Measurements from ENCODE around the gene CENPO. TPM values are rescaled to one million over a fixed set of nuclear protein-coding genes. Genes with fewer than 3 reads are reported as not detected.

CENPO gene
- total RNA-seq, 1 donor from 2014 or later, result 17.5 TPM

DNA sequence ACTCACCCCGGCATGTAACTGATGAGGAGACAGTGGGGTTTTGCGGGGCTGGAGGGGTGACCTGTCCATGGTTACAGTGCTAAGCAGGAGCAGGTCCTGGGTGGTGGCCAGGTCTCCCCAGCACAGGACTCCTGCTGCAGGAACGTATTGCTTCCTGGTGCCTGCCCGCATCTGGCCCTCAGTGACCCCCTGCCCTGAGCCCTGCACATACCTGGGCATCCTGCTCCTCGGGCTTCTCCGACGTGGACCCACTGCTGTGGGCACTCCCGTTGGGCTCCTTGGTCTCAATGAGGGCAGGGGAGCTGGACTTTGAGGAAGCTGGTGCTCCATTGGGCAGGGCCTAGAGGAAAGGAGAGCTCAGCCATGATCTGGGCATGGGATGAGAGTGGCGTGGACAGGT lies 43.5 kb downstream of the CENPO start:
- Mint-ChIP-seq H3K9me3 (ENCODE audit: unreplicated experiment) (no peaks in the 10 kb centered on the region), H3K4me3 (ENCODE audit: unreplicated experiment) (no peak overlapping the region), H3K27me3 (ENCODE audit: low read depth, unreplicated experiment) (no peaks in the 10 kb centered on the region), H3K4me1 (ENCODE audit: low read depth, unreplicated experiment) (no peaks in the 10 kb centered on the region), H3K27ac (ENCODE audit: unreplicated experiment) (no peak overlapping the region), H3K36me3 (ENCODE audit: low read depth, unreplicated experiment) (peaks cover 11% of the 10 kb centered on the region)
- H3K9ac ChIP-seq (ENCODE audit: low read length), result no peak overlapping the region
- H3K27me3 ChIP-seq (ENCODE audit: insufficient read depth, low read length), result no peaks in the 10 kb centered on the region
- H3K79me2 ChIP-seq (ENCODE audit: insufficient read depth, low read length), result no peaks in the 10 kb centered on the region
- DNase-seq (ENCODE audit: low read depth) (no peak), FAIRE-seq (no peak)
- no peaks in the 10 kb centered on the region for H3K9me3 ChIP-seq (ENCODE audit: insufficient read depth, low read depth, low read length)
- no peak overlapping the region for H3K4me3 ChIP-seq (ENCODE audit: insufficient read depth, low read depth, low read length)
- no peaks in the 10 kb centered on the region for H4K20me1 ChIP-seq (ENCODE audit: insufficient read depth, low read length)
- TF ChIP-seq, protein P1, sequence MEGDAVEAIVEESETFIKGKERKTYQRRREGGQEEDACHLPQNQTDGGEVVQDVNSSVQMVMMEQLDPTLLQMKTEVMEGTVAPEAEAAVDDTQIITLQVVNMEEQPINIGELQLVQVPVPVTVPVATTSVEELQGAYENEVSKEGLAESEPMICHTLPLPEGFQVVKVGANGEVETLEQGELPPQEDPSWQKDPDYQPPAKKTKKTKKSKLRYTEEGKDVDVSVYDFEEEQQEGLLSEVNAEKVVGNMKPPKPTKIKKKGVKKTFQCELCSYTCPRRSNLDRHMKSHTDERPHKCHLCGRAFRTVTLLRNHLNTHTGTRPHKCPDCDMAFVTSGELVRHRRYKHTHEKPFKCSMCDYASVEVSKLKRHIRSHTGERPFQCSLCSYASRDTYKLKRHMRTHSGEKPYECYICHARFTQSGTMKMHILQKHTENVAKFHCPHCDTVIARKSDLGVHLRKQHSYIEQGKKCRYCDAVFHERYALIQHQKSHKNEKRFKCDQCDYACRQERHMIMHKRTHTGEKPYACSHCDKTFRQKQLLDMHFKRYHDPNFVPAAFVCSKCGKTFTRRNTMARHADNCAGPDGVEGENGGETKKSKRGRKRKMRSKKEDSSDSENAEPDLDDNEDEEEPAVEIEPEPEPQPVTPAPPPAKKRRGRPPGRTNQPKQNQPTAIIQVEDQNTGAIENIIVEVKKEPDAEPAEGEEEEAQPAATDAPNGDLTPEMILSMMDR (IDR thresholded peaks at IDR 0.05; ENCODE audit: insufficient read depth, low read depth, low read length), result no peak
- TF ChIP-seq EZH2 (IDR thresholded peaks at IDR 0.05; ENCODE audit: insufficient read depth, low read length), result no peak
- H3K36me3 ChIP-seq (ENCODE audit: insufficient read depth, low read length), result no peaks in the 10 kb centered on the region
- H3K4me2 ChIP-seq (ENCODE audit: low read length), result no peak overlapping the region
- no peak overlapping the region for H3K27ac ChIP-seq (ENCODE audit: low read depth, low read length)
- peaks cover 8% of the 10 kb centered on the region for H3K4me1 ChIP-seq (ENCODE audit: insufficient read depth, low read length)
- no peak overlapping the region for H2AFZ ChIP-seq (ENCODE audit: low read depth, low read length)

DNA sequence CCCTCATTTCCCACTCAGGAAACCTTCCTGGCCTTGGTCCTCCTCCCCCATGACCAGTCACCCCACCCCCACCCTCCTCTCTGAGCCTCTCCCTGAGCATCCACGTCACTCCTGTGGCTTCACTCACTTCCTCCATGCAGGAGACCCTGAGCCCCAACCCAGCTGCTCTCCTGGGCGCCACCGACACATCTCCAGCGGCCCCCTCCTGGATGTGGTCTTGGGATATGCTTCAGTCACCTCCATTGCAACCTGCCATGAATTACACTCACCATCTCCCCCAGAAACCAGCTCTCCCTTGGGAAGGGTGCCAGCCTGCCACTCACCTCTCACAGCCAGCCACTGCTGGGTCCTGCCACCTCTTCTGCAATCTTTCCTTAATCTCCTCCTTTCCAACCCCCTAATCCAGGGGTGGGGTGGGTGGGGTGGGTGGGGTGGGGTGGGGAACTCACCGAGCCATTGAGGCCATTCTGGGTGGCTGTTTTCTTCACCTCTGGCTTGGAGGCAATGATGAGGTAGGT lies 44.8 kb downstream of the CENPO start:
- Mint-ChIP-seq H3K27ac (ENCODE audit: unreplicated experiment) (no peak overlapping the region), H3K27me3 (ENCODE audit: low read depth, unreplicated experiment) (no peaks in the 10 kb centered on the region), H3K4me1 (ENCODE audit: low read depth, unreplicated experiment) (no peaks in the 10 kb centered on the region), H3K4me3 (ENCODE audit: unreplicated experiment) (no peak overlapping the region), H3K36me3 (ENCODE audit: low read depth, unreplicated experiment) (peaks cover 11% of the 10 kb centered on the region), H3K9me3 (ENCODE audit: unreplicated experiment) (no peaks in the 10 kb centered on the region)
- H3K4me3 ChIP-seq (ENCODE audit: insufficient read depth, low read depth, low read length), result no peak overlapping the region
- H3K9ac ChIP-seq (ENCODE audit: low read length), result no peak overlapping the region
- H3K36me3 ChIP-seq (ENCODE audit: insufficient read depth, low read length), result no peaks in the 10 kb centered on the region
- no peak for TF ChIP-seq EZH2 (IDR thresholded peaks at IDR 0.05; ENCODE audit: insufficient read depth, low read length)
- TF ChIP-seq, protein P1 (IDR thresholded peaks at IDR 0.05; ENCODE audit: insufficient read depth, low read depth, low read length), result no peak
- H3K4me1 ChIP-seq (ENCODE audit: insufficient read depth, low read length), result peaks cover 8% of the 10 kb centered on the region
- H3K9me3 ChIP-seq (ENCODE audit: insufficient read depth, low read depth, low read length), result no peaks in the 10 kb centered on the region
- no peak overlapping the region for H3K27ac ChIP-seq (ENCODE audit: low read depth, low read length)
- H3K27me3 ChIP-seq (ENCODE audit: insufficient read depth, low read length), result no peaks in the 10 kb centered on the region
- FAIRE-seq (no peak), DNase-seq (ENCODE audit: low read depth) (no peak)
- no peaks in the 10 kb centered on the region for H3K79me2 ChIP-seq (ENCODE audit: insufficient read depth, low read length)
- no peak overlapping the region for H2AFZ ChIP-seq (ENCODE audit: low read depth, low read length)
- H3K4me2 ChIP-seq (ENCODE audit: low read length), result no peak overlapping the region
- H4K20me1 ChIP-seq (ENCODE audit: insufficient read depth, low read length), result no peaks in the 10 kb centered on the region

DNA sequence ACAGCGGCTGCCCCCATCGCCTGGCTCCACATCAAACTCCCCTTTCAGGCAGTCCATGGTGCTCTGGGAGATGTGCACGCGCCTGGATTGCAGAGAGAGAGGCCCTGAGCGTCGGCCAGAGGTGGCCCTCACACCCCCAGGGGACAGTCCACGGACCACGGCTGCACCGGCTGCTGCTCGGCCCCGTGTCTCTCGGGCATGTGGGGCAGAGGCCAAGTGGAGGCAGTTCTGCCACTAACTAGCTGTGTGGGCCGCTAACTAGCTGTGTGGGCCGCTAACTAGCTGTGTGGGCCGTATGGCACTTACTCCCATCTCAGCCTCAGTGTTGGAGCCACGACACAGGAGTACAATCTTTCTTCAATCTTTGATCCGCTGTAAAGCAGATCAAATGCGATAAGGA lies 45.3 kb downstream of the CENPO start:
- Histone ChIP-seq H3K4me1 (ENCODE audit: insufficient read depth, low read length) (peaks cover 3% of the 10 kb centered on the region), H3K9me3 (ENCODE audit: insufficient read depth, low read depth, low read length) (no peaks in the 10 kb centered on the region), H3K79me2 (ENCODE audit: insufficient read depth, low read length) (no peaks in the 10 kb centered on the region), H4K20me1 (ENCODE audit: insufficient read depth, low read length) (no peaks in the 10 kb centered on the region), H3K27me3 (ENCODE audit: insufficient read depth, low read length) (no peaks in the 10 kb centered on the region), H3K27ac (ENCODE audit: low read depth, low read length) (no peak overlapping the region), H3K4me3 (ENCODE audit: insufficient read depth, low read depth, low read length) (no peak overlapping the region), H3K36me3 (ENCODE audit: insufficient read depth, low read length) (no peaks in the 10 kb centered on the region), H3K4me2 (ENCODE audit: low read length) (no peak overlapping the region), H3K9ac (ENCODE audit: low read length) (no peak overlapping the region), H2AFZ (ENCODE audit: low read depth, low read length) (no peak overlapping the region)
- Mint-ChIP-seq H3K27me3 (ENCODE audit: low read depth, unreplicated experiment) (peaks cover 1% of the 10 kb centered on the region), H3K27ac (ENCODE audit: unreplicated experiment) (no peak overlapping the region), H3K4me1 (ENCODE audit: low read depth, unreplicated experiment) (no peaks in the 10 kb centered on the region), H3K4me3 (ENCODE audit: unreplicated experiment) (no peak overlapping the region), H3K36me3 (ENCODE audit: low read depth, unreplicated experiment) (peaks cover 11% of the 10 kb centered on the region), H3K9me3 (ENCODE audit: unreplicated experiment) (no peaks in the 10 kb centered on the region)
- no peak for FAIRE-seq
- TF ChIP-seq, protein P1 (IDR thresholded peaks at IDR 0.05; ENCODE audit: insufficient read depth, low read depth, low read length), result no peak
- TF ChIP-seq EZH2 (IDR thresholded peaks at IDR 0.05; ENCODE audit: insufficient read depth, low read length), result no peak
- no peak for DNase-seq (ENCODE audit: low read depth)
